DMS153 (cell line): ENCODE results near the gene HOATZ.

ENCODE experiments used
- DNase-seq: peaks from one replicate; lab custom pipeline; 2025; lab: John Stamatoyannopoulos, UW

The HOATZ gene

GRCh38 chr11:111581341-111581740 lies 66.8 kb downstream of the HOATZ start:
- no peak for DNase-seq

- DNase-seq: no peak
Measured at GRCh38 chr11:111582163-111582562, 67.6 kb downstream of the HOATZ start.

GRCh38 chr11:111582881-111583280 lies 68.3 kb downstream of the HOATZ start:
- DNase-seq: no peak

- DNase-seq: no peak
Measured at GRCh38 chr11:111585371-111585770, 70.8 kb downstream of the HOATZ start.

- DNase-seq: peak; percentile 28
Measured at GRCh38 chr11:111586388-111586831, 71.8 kb downstream of the HOATZ start.
